Neural cell (in vitro differentiated cells): ENCODE results near the gene GPR107. TPM values are rescaled to one million over a fixed set of nuclear protein-coding genes. Genes with fewer than 3 reads are reported as not detected.

Experiments
- H2AFZ ChIP-seq: fragments of 200-600, 300-800 bp; sonication (generic), shearing (Covaris generic); 2 replicates; pipeline ENCODE4 v1.6.0; 2014; ENCODE audit warnings: low read depth, mild to moderate bottlenecking, antibody characterized with exemption, low read length, moderate library complexity
- H3F3A ChIP-seq: fragments of 200-600 bp; shearing (Covaris generic); 2 replicates; pipeline ENCODE4 v1.6.1; 2016; ENCODE audit warnings: mild to moderate bottlenecking, moderate library complexity, mixed read lengths, antibody characterized with exemption, low read length; ENCODE audit not compliant: insufficient read depth, poor library complexity, severe bottlenecking
- H3K27ac ChIP-seq: fragments of 200-600, 300-800 bp; sonication (generic), shearing (Covaris generic); 2 replicates; pipeline ENCODE4 v1.5.1; 2014; ENCODE audit warnings: mild to moderate bottlenecking, low read length, moderate library complexity
- H3K27me3 ChIP-seq: fragments of 300-800, 200-600 bp; sonication (generic), shearing (Covaris generic); 2 replicates; pipeline ENCODE4 v1.6.0; 2014; ENCODE audit warnings: mild to moderate bottlenecking, low read depth, low read length, moderate library complexity; ENCODE audit not compliant: insufficient read depth
- H3K36me3 ChIP-seq: fragments of 300-800, 200-600 bp; sonication (generic), shearing (Covaris generic); 2 replicates; pipeline ENCODE4 v1.5.1; 2014; ENCODE audit warnings: mild to moderate bottlenecking, antibody characterized with exemption, low read length, moderate library complexity; ENCODE audit not compliant: insufficient read depth
- H3K4me2 ChIP-seq: fragments of 300-800, 200-600 bp; sonication (generic), shearing (Covaris generic); 2 replicates; pipeline ENCODE4 v1.6.0; 2014; ENCODE audit warnings: mild to moderate bottlenecking, low read length
- H3K4me3 ChIP-seq: fragments of 300-800, 200-600 bp; sonication (generic), shearing (Covaris generic); 2 replicates; pipeline ENCODE4 v1.5.1; 2014; ENCODE audit warnings: mild to moderate bottlenecking, low read length, moderate library complexity
- H3K79me2 ChIP-seq: fragments of 200-600 bp; shearing (Covaris generic); replicated peaks from 2 replicates; pipeline ENCODE4 v1.6.0; 2014; ENCODE audit warnings: mild to moderate bottlenecking, low read length, moderate library complexity; ENCODE audit not compliant: insufficient read depth
- H3K9ac ChIP-seq: fragments of 300-800, 200-600 bp; sonication (generic), shearing (Covaris generic); 2 replicates; pipeline ENCODE4 v1.6.1; 2016; ENCODE audit warnings: mild to moderate bottlenecking, low read length, mixed read lengths
- H3K9me2 ChIP-seq: fragments of 200-600 bp; shearing (Covaris generic); 2 replicates; pipeline ENCODE4 v1.6.1; 2016; ENCODE audit warnings: mild to moderate bottlenecking, low read length, mixed read lengths; ENCODE audit not compliant: insufficient read depth
- H3K9me3 ChIP-seq: fragments of 200-600, 300-800 bp; sonication (generic), shearing (Covaris generic); 2 replicates; pipeline ENCODE4 v1.6.1; 2016; ENCODE audit warnings: mild to moderate bottlenecking, mixed run types, low read length, moderate library complexity, mixed read lengths
- H4K20me1 ChIP-seq: fragments of 200-600 bp; shearing (Covaris generic); 2 replicates; pipeline ENCODE4 v1.6.1; 2016; ENCODE audit warnings: mild to moderate bottlenecking, mixed run types; ENCODE audit not compliant: insufficient read depth
- CTCF ChIP-seq: fragments of 450-650 bp; IDR thresholded peaks from 2 replicates; pipeline ENCODE4 v1.5.1; 2014; ENCODE audit warnings: antibody characterized with exemption, mild to moderate bottlenecking, moderate library complexity; ENCODE audit not compliant: poor library complexity, severe bottlenecking
- EP300 ChIP-seq: fragments of 450-650 bp; conservative IDR thresholded peaks from 2 replicates; pipeline ENCODE4 v1.6.1; 2014; ENCODE audit warnings: antibody characterized with exemption, mild to moderate bottlenecking, moderate library complexity; ENCODE audit not compliant: poor library complexity, severe bottlenecking
- EZH2 ChIP-seq: fragments of 200-600, 300-800 bp; shearing (Covaris generic), sonication (generic); IDR thresholded peaks from 2 replicates; pipeline ENCODE4 v1.6.1; 2014; ENCODE audit warnings: antibody characterized with exemption, low read length, borderline replicate concordance, mild to moderate bottlenecking; ENCODE audit not compliant: insufficient read depth, poor library complexity, severe bottlenecking
- MXI1 ChIP-seq: fragments of 450-650 bp; conservative IDR thresholded peaks from 2 replicates; pipeline ENCODE4 v1.6.1; 2014; ENCODE audit warnings: antibody characterized with exemption, mild to moderate bottlenecking; ENCODE audit not compliant: poor library complexity, severe bottlenecking
- POLR2AphosphoS5 ChIP-seq: IDR thresholded peaks from 2 replicates; pipeline ENCODE4 v1.6.1; 2012
- RAD21 ChIP-seq: fragments of 450-650 bp; conservative IDR thresholded peaks from 2 replicates; pipeline ENCODE4 v1.6.1; 2014; ENCODE audit warnings: antibody characterized with exemption, mild to moderate bottlenecking, moderate library complexity
- SMC3 ChIP-seq: fragments of 450-650 bp; conservative IDR thresholded peaks from 2 replicates; pipeline ENCODE4 v1.6.1; 2014; ENCODE audit warnings: antibody characterized with exemption, mild to moderate bottlenecking, moderate library complexity; ENCODE audit not compliant: poor library complexity
- TAF1 ChIP-seq: IDR thresholded peaks from 2 replicates; pipeline ENCODE4 v1.6.1; 2012; ENCODE audit warnings: low read depth
- polyA plus RNA-seq: library from polyadenylated mRNA; depleted of rRNA; stranded (reverse); fragments of >200 nt; gene quantifications from 2 replicates; pipeline ENCODE4 v1.2.3, GENCODE V29; 2014
- TF ChIP-seq, protein P1 (sequence below): IDR thresholded peaks from 2 replicates; pipeline ENCODE4 v1.6.1; 2012; ENCODE audit warnings: borderline replicate concordance

Gene GPR107
- polyA plus RNA-seq, 1 donor from 2014 or later: 21.5 TPM

GRCh38 chr9:130155647-130156046 is 101.9 kb downstream of the GPR107 start:
- H3K4me3 ChIP-seq: no peak overlapping the region
- no peaks in the 10 kb centered on the region for H3K79me2 ChIP-seq
- H3K27me3 ChIP-seq: no peaks in the 10 kb centered on the region
- H4K20me1 ChIP-seq: no peaks in the 10 kb centered on the region
- no peaks in the 10 kb centered on the region for H3K9me3 ChIP-seq
- H3F3A ChIP-seq: no peaks in the 10 kb centered on the region
- no peak overlapping the region for H3K27ac ChIP-seq
- no peak overlapping the region for H2AFZ ChIP-seq
- no peak overlapping the region for H3K4me2 ChIP-seq
- TF ChIP-seq SMC3: no peak
- TF ChIP-seq TAF1: no peak
- no peak for TF ChIP-seq EP300
- no peak for TF ChIP-seq EZH2
- no peak for TF ChIP-seq POLR2AphosphoS5
- TF ChIP-seq, protein P1, sequence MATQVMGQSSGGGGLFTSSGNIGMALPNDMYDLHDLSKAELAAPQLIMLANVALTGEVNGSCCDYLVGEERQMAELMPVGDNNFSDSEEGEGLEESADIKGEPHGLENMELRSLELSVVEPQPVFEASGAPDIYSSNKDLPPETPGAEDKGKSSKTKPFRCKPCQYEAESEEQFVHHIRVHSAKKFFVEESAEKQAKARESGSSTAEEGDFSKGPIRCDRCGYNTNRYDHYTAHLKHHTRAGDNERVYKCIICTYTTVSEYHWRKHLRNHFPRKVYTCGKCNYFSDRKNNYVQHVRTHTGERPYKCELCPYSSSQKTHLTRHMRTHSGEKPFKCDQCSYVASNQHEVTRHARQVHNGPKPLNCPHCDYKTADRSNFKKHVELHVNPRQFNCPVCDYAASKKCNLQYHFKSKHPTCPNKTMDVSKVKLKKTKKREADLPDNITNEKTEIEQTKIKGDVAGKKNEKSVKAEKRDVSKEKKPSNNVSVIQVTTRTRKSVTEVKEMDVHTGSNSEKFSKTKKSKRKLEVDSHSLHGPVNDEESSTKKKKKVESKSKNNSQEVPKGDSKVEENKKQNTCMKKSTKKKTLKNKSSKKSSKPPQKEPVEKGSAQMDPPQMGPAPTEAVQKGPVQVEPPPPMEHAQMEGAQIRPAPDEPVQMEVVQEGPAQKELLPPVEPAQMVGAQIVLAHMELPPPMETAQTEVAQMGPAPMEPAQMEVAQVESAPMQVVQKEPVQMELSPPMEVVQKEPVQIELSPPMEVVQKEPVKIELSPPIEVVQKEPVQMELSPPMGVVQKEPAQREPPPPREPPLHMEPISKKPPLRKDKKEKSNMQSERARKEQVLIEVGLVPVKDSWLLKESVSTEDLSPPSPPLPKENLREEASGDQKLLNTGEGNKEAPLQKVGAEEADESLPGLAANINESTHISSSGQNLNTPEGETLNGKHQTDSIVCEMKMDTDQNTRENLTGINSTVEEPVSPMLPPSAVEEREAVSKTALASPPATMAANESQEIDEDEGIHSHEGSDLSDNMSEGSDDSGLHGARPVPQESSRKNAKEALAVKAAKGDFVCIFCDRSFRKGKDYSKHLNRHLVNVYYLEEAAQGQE: no peak
- TF ChIP-seq MXI1: no peak
- no peak for TF ChIP-seq RAD21
- no peak for TF ChIP-seq CTCF
- no peak overlapping the region for H3K9ac ChIP-seq
- H3K9me2 ChIP-seq: no peaks in the 10 kb centered on the region
- no peaks in the 10 kb centered on the region for H3K36me3 ChIP-seq

DNA sequence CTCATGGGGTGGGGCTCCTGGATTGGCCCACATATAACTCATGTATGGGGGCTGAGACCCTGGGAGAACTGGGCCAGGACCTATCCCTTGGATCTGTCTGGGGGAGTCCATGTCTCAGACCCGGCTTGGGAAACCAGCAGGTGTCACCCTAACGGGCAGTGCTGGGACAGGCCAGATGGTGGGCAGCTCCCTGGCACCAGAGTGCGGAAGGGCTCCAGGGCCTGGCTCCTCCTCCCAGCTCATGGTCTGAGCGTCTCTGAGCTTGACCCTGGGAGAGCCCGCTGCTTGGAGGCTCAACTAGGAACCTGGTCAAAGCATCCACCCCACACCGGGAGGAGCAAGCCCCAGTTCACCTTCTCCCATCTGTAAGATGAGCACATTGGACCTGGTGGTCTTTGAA is 103.0 kb downstream of the GPR107 start:
- Histone ChIP-seq H3K9ac (no peak overlapping the region), H2AFZ (no peak overlapping the region), H3K27me3 (no peaks in the 10 kb centered on the region), H3F3A (no peaks in the 10 kb centered on the region), H3K9me3 (no peaks in the 10 kb centered on the region), H3K79me2 (no peaks in the 10 kb centered on the region), H3K4me2 (no peak overlapping the region), H3K9me2 (no peaks in the 10 kb centered on the region), H3K4me3 (no peak overlapping the region), H3K27ac (no peak overlapping the region), H3K36me3 (no peaks in the 10 kb centered on the region), H4K20me1 (no peaks in the 10 kb centered on the region)
- TF ChIP-seq TAF1 (no peak), CTCF (no peak), EP300 (no peak), RAD21 (no peak), SMC3 (no peak), EZH2 (no peak), MXI1 (no peak), POLR2AphosphoS5 (no peak)
- TF ChIP-seq, protein P1: no peak
